ENCODE results near the gene MYO5B. TPM values are rescaled to one million over a fixed set of nuclear protein-coding genes. Genes with fewer than 3 reads are reported as not detected.

The MYO5B gene
- total RNA-seq, 1 donor from 2014 or later = 6.7 TPM

GRCh38 chr18:50104421-50104820 is 90.5 kb downstream of the MYO5B start:
- Mint-ChIP-seq H3K27ac (no peak overlapping the region), H3K4me3 (no peak overlapping the region), H3K9me3 (no peaks in the 10 kb centered on the region), H3K27me3 (ENCODE audit: insufficient read depth, low read depth) (peaks cover 5% of the 10 kb centered on the region), H3K4me1 (no peaks in the 10 kb centered on the region), H3K36me3 (no peaks in the 10 kb centered on the region)
- no peak overlapping the region for H3K9ac ChIP-seq
- no peaks in the 10 kb centered on the region for H3K27me3 ChIP-seq
- no peaks in the 10 kb centered on the region for H3K9me3 ChIP-seq (ENCODE audit: low read depth)
- no peak for DNase-seq (ENCODE audit: low spot score)
- no peak overlapping the region for H3K4me2 ChIP-seq
- H3K4me1 ChIP-seq = no peaks in the 10 kb centered on the region
- H4K20me1 ChIP-seq (ENCODE audit: low read depth) = no peaks in the 10 kb centered on the region
- no peaks in the 10 kb centered on the region for H3K36me3 ChIP-seq
- H3K4me3 ChIP-seq = no peak overlapping the region
- no peaks in the 10 kb centered on the region for H3F3A ChIP-seq (ENCODE audit: low read depth)
- H3K27ac ChIP-seq = no peak overlapping the region
- no peaks in the 10 kb centered on the region for H3K79me2 ChIP-seq (ENCODE audit: low read depth)
- no peak overlapping the region for H2AFZ ChIP-seq (replicated peaks)
- TF ChIP-seq EZH2 (IDR thresholded peaks at IDR 0.05) = no peak

- Mint-ChIP-seq H3K4me3 (no peak overlapping the region), H3K4me1 (no peaks in the 10 kb centered on the region), H3K27ac (no peak overlapping the region), H3K36me3 (no peaks in the 10 kb centered on the region), H3K9me3 (no peaks in the 10 kb centered on the region), H3K27me3 (ENCODE audit: insufficient read depth, low read depth) (peaks cover 2% of the 10 kb centered on the region)
- no peaks in the 10 kb centered on the region for H3K27me3 ChIP-seq
- H3K79me2 ChIP-seq (ENCODE audit: low read depth) = no peaks in the 10 kb centered on the region
- H4K20me1 ChIP-seq (ENCODE audit: low read depth) = no peaks in the 10 kb centered on the region
- H3K4me3 ChIP-seq = no peak overlapping the region
- DNase-seq (ENCODE audit: low spot score) = no peak
- no peak overlapping the region for H3K9ac ChIP-seq
- no peaks in the 10 kb centered on the region for H3F3A ChIP-seq (ENCODE audit: low read depth)
- no peak overlapping the region for H3K4me2 ChIP-seq
- H3K36me3 ChIP-seq = no peaks in the 10 kb centered on the region
- H3K27ac ChIP-seq = no peak overlapping the region
- H3K9me3 ChIP-seq (ENCODE audit: low read depth) = no peaks in the 10 kb centered on the region
- H3K4me1 ChIP-seq = no peaks in the 10 kb centered on the region
- H2AFZ ChIP-seq (replicated peaks) = no peak overlapping the region
- TF ChIP-seq CTCF (IDR thresholded peaks at IDR 0.05) = no peak
- no peak for TF ChIP-seq EZH2 (IDR thresholded peaks at IDR 0.05)
- no peak for TF ChIP-seq EZH2phosphoT487 (IDR thresholded peaks at IDR 0.05)
Observed at GRCh38 chr18:50099725-50100407, 95.1 kb downstream of the MYO5B start.

- DNase-seq (ENCODE audit: low spot score) = no peak
Observed at GRCh38 chr18:50097702-50098101, 97.2 kb downstream of the MYO5B start.

More at GRCh38 chr18:50097702-50098101, 97.2 kb downstream of the MYO5B start:
- Histone ChIP-seq H3K9ac (no peak overlapping the region), H2AFZ (replicated peaks) (peak overlapping the region; percentile 45), H3K79me2 (ENCODE audit: low read depth) (no peaks in the 10 kb centered on the region), H3K27ac (no peak overlapping the region), H3F3A (ENCODE audit: low read depth) (no peaks in the 10 kb centered on the region), H4K20me1 (ENCODE audit: low read depth) (no peaks in the 10 kb centered on the region), H3K27me3 (no peaks in the 10 kb centered on the region), H3K4me3 (no peak overlapping the region), H3K36me3 (no peaks in the 10 kb centered on the region), H3K9me3 (ENCODE audit: low read depth) (no peaks in the 10 kb centered on the region), H3K4me1 (no peaks in the 10 kb centered on the region), H3K4me2 (no peak overlapping the region)
- H3K4me1 Mint-ChIP-seq = no peaks in the 10 kb centered on the region
- H3K4me3 Mint-ChIP-seq = no peak overlapping the region
- no peaks in the 10 kb centered on the region for H3K36me3 Mint-ChIP-seq
- H3K27me3 Mint-ChIP-seq (ENCODE audit: insufficient read depth, low read depth) = peaks cover 2% of the 10 kb centered on the region
- H3K27ac Mint-ChIP-seq = no peak overlapping the region
- no peaks in the 10 kb centered on the region for H3K9me3 Mint-ChIP-seq
- TF ChIP-seq CTCF (IDR thresholded peaks at IDR 0.05) = no peak
- no peak for TF ChIP-seq EZH2 (IDR thresholded peaks at IDR 0.05)
- TF ChIP-seq EZH2phosphoT487 (IDR thresholded peaks at IDR 0.05) = no peak
